ENCODE measurements around the gene PSTPIP2. TPM values are rescaled to one million over a fixed set of nuclear protein-coding genes. Genes with fewer than 3 reads are reported as not detected.
"Not testable (repeated sequence)": the region's sequence is repeated elsewhere in the genome, so short reads cannot be mapped to it uniquely, and the experiment has no call there.

PSTPIP2 gene
- total and polyA plus RNA-seq, 2 of the 13 experiments (the other 11 are each of a cell fraction or from before 2014, with no cell fraction given) = 0.25 to 0.27 TPM

- Histone ChIP-seq H3K36me3 (replicated peaks in 1 of 2; ENCODE audit: control insufficient read depth in 1 of 2, insufficient read depth in 2 of 2, low read length in 2 of 2) (peaks cover 12 to 33% of the 10 kb centered on the region in 2 experiments), H4K20me1 (ENCODE audit: insufficient read depth, low read length) (peaks cover 17% of the 10 kb centered on the region; the same call in 1 of the 2 replicates), H3K27me3 (ENCODE audit: control insufficient read depth in 1 of 2, insufficient read depth in 2 of 2, low read length in 2 of 2) (no peaks in the 10 kb centered on the region; a peak in 1 of 5 replicates), H3K4me2 (ENCODE audit: low read depth, low read length) (peak overlapping the region; percentile 75; the same call in 1 of the 2 replicates), H3K79me2 (ENCODE audit: insufficient read depth, low read length) (peaks cover 65% of the 10 kb centered on the region), H3K4me1 (ENCODE audit: insufficient read depth, low read length) (peaks cover 44% of the 10 kb centered on the region), H3K9me3 (ENCODE audit: low read length) (no peaks in the 10 kb centered on the region), H3K4me3 (replicated peaks in 1 of 3; ENCODE audit: insufficient read depth in 1 of 3, low read depth in 2 of 3, low read length in 3 of 3) (no peak overlapping the region), H3K27ac (ENCODE audit: extremely low read length, insufficient read depth, low read length) (no peak overlapping the region), H2AFZ (ENCODE audit: low read length) (no peak overlapping the region), H3K9ac (ENCODE audit: insufficient read depth, low read depth, low read length) (no peak overlapping the region)
- TF ChIP-seq ZNF746 (CRISPR knock-in tag; IDR thresholded peaks at IDR 0.05) (no peak), ZNF770 (CRISPR knock-in tag; IDR thresholded peaks at IDR 0.05) (peak; percentile 60; the same call in 1 of the 2 replicates)
- in situ Hi-C loops (cut with HindIII; ENCODE audit: extremely low pct_ligation_motif_present, low pct_unique_long_range_greater_than_20kb) (no loop called here), intact Hi-C loops (cut with micrococcal nuclease; ENCODE audit: unreplicated experiment) (no loop called here)
- whole genome bisulfite sequencing (ENCODE audit: low lambda C conversion rate) = 97% methylated on average over 10 of the region's 10 CpGs
- no peak for ATAC-seq
- ChIA-PET CTCF (ENCODE audit: low intra/inter-chr PET ratio, low total read pairs) (no interaction called here), POLR2A (no interaction called here)
- DNase-seq (ENCODE audit: low spot score) = no peak
- FAIRE-seq = no peak
- no TSS peak for BruUV-seq (replicated peaks)
Observed at GRCh38 chr18:46095532-46095931, 23.5 kb upstream of the PSTPIP2 start.

- WGBS (ENCODE audit: low lambda C conversion rate) = 94% methylated on average over 8 of the region's 8 CpGs
- H3K4me2 ChIP-seq (ENCODE audit: low read depth, low read length); CTCF ChIA-PET (ENCODE audit: low intra/inter-chr PET ratio, low total read pairs): not testable (repeated sequence)
Observed at GRCh38 chr18:46088501-46088900, 16.4 kb upstream of the PSTPIP2 start.

More at GRCh38 chr18:46088501-46088900, 16.4 kb upstream of the PSTPIP2 start:
- H4K20me1 ChIP-seq (ENCODE audit: insufficient read depth, low read length); H3K9me3 ChIP-seq (ENCODE audit: low read length); in situ Hi-C loops (cut with HindIII; ENCODE audit: extremely low pct_ligation_motif_present, low pct_unique_long_range_greater_than_20kb); intact Hi-C loops (cut with micrococcal nuclease; ENCODE audit: unreplicated experiment); H3K27me3 ChIP-seq (ENCODE audit: control insufficient read depth in 1 of 2, insufficient read depth in 2 of 2, low read length in 2 of 2); H3K4me3 ChIP-seq (replicated peaks in 1 of 3; ENCODE audit: insufficient read depth in 1 of 3, low read depth in 2 of 3, low read length in 3 of 3); POLR2A ChIA-PET; H3K27ac ChIP-seq (ENCODE audit: extremely low read length, insufficient read depth, low read length); H3K9ac ChIP-seq (ENCODE audit: insufficient read depth, low read depth, low read length); DNase-seq (ENCODE audit: low spot score); ATAC-seq; H2AFZ ChIP-seq (ENCODE audit: low read length); FAIRE-seq; BruUV-seq (replicated peaks): not testable (repeated sequence)
- Histone ChIP-seq H3K36me3 (replicated peaks in 1 of 2; ENCODE audit: control insufficient read depth in 1 of 2, insufficient read depth in 2 of 2, low read length in 2 of 2) (peaks cover 29 to 90% of the 10 kb centered on the region in 2 experiments), H3K79me2 (ENCODE audit: insufficient read depth, low read length) (peaks cover 26% of the 10 kb centered on the region), H3K4me1 (ENCODE audit: insufficient read depth, low read length) (peaks cover 22% of the 10 kb centered on the region)

Data from HepG2 (cell line).